NCI-H1092 (cell line): ENCODE results near the gene PIMREG.

ENCODE experiments used
- DNase-seq: peaks from one replicate; lab custom pipeline; 2025; lab: John Stamatoyannopoulos, UW

PIMREG gene

DNA sequence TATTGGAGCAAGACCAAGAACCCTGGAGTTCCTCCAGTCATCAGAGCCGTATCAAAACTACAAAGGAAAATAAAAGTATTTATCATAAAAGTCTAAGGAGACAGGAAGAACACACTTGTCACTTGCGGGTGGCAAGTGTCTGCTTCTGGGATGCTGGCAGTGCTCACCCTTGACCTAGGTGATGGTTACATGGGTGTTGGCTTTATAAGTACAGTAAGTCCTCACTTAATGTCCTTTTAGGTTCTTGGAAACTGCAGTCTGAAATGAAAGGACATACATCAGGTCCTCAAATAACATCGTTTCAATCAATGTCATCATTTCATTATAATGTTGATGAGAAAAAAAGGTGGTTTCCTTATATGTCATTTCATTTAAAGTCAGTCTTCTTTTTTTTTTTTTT lies 6.3 kb upstream of the PIMREG start:
- no peak for DNase-seq

DNA sequence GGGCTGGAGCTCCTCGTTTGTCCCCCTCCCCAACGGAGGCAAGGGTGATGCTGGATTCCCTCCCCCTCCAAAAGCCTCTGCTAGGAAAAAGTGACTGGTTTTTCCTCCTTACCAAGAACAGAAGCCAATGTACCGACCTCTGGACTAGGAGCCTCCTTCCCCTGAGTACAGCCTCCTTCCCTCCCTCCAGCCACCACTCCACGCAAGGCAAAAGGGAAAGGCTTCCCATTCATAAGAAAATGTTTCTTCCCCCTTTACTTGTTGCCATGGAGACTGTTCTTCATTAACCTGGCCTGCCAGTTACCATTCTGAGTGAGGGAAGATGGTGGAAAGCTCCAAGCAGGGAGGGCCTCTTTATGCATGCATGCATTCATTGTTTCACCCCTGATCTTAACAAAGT lies 4.3 kb upstream of the PIMREG start:
- no peak for DNase-seq

- no peak for DNase-seq
Measured at GRCh38 chr17:6442775-6443174, 1.5 kb upstream of the PIMREG start.

GRCh38 chr17:6444571-6445335 lies 498 bp downstream of the PIMREG start:
- no peak for DNase-seq

- DNase-seq, result no peak
Measured at GRCh38 chr17:6446516-6447100, 2.4 kb downstream of the PIMREG start.

DNA sequence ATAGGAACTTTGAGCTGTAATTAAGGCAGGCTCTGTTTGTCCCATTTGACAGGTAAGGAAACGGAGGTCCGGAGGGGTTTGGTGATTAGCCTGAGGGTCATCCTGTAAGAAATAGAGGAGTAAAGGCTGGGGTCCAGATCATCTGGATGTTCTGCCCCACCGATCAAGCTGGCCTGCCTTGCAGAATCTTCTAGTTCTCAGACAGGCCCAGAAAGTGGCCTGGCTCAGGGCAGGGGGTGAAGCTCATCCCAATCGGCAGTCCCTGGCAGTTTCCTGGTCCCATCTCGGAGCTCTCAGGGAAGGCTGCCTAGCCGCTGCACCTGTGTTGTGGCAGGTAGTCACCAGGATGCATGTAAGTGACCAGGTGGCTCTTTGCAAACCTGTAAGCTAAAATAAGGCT lies 4.2 kb downstream of the PIMREG start:
- DNase-seq, result no peak

DNA sequence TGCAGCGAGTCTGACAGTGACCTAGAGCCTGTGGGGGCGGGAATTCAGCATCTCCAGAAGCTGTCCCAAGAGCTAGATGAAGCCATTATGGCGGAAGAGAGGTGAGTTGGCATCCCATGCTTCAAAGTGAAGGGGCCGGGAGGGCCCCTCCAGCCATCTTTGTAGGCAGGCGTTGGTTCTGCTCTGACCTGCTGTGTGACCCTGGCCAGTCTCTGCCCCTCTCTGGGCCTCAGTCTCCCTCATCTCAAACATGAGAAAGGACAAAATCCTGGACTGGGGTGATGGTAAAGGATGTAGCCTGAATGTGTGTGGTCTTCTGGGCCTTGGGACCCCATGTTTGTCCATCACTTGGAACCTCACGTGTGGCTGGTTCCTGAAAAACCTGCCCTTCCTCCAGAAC lies 5.1 kb downstream of the PIMREG start:
- DNase-seq, result no peak

- DNase-seq, result no peak
Measured at GRCh38 chr17:6450926-6451832, 6.9 kb downstream of the PIMREG start.

GRCh38 chr17:6452471-6453266 lies 8.4 kb downstream of the PIMREG start:
- no peak for DNase-seq

DNA sequence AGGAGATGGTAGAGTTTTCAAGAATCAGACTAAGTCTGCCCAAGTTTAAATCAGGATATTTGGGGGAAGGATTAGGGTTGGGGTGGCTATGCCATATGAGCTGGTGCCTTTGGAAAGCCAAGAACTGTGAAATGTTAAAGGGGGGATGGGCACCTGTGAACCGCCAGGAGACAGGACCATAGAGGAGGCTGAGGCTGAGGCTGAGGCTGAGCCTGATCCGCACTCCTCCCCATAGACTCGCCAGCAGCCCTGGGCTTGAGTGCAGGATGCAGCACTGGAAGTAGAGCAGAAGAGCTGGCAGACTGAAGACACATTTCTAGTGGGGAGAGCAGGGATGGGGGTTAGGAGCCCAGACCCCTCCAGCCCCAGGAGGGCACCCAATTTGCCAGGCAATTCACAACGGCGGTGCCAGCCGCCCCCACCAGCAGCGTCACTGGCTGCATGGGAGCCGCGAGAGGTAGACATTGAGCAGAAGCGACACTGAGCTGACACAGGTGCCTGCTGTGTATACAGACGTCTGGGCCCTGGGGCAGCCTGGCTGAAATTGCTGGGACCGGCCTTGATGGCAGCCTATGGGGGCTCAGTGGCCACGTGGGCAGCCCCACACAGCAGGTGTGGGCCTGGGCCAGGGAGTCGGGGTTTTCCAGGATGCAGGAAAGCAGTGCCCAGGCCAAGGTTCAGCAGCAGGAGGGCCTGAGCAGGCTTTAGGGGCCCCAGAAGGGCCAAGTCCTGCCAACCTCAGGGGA lies 9.2 kb downstream of the PIMREG start:
- DNase-seq, result no peak

DNA sequence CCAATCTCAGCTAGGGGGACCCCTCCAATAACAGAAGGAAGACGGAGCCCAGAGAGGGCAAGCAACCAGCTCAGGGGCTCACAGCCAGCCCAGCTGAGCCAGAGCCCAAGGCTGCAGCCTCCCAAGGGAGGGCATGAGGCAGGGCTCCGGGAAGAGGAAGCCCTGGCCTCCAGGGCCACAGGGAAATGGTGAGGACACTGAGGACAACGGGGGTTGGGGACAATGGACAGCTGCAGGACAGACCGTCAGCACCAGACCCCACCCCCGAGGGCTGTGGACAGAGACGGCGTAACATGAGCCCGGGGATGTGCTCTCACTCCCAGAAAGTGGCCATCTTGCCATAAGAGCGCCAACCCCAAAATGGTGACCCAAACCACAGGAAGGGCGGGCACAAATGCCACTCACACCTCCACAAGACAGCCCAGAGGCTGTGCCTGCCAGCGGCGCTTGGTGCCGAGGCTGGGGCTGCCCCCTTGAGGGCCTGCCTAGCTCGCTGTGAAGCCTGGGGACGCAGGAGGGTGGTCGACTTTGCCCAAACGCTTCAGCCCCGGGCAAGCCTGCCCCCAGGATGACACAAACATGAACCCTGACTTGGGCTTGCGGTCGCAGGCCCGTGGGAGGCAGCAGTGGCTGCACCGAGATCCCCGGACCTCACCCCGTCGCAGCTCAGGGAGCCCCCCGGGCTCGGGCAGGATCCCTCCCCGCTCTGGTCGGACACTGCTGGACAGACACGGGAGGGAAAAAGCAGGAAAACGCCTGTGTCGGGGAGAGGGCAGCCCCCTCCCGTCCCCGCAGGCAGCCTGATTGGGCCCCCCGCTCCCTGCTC lies 10.5 kb downstream of the PIMREG start:
- DNase-seq, result no peak

DNA sequence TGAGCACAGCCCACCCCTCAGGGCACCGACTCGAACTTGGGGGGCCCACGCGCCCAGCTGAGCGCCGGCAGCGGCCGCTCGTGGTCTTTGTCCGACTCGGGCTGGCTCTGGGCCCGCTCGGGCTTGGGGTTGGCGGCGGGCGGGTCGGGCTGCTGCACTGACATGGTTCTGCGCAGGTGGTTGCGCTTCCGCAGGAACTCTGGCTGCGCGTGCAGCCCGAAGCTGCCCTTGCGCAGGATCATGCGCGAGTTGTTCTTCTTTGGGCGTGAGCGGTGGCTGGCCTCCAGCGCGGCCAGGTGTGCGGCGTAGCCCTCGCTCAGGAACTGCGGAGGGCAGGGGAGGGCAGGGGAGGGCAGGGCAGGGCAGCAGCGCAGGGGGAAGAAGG lies 11.1 kb downstream of the PIMREG start:
- DNase-seq, result peak; percentile 36

- DNase-seq, result no peak
Measured at GRCh38 chr17:6456321-6456720, 12.1 kb downstream of the PIMREG start.

DNA sequence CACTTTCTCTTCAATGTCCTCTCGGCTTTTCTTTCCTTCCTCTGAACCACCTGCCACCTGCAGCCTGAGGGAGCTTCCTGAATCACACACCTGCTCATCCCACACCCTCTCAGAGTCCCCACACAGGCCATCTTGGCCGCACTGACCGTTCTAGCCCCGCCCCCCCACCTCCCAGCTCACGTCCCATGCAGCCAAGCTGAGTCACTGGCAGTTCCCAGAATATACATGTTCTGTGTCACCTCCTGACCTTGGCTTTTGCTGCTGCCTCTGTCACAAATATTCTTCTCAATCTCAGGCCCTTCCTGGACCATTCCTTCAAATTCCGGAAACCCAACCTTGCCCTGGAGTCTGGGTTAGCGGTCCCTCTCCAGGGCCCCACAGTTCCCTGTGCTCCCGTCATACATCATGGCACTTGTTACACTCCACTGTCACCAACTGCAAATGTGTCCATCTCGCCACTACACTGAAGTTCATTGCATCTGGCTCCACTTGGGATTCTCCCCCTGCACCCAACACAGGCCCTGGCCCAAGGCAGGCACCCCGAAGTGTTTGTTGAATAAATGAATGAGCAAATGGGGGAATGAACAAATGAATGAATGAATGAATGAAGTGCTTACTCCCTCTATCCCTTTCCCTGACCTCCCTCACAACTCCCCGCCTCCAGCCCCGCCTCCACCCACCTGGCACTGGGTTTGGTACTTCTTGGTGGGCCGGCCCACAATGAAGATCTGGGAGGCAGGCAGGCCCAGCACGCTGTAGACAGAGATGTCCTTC lies 12.8 kb downstream of the PIMREG start:
- no peak for DNase-seq

DNA sequence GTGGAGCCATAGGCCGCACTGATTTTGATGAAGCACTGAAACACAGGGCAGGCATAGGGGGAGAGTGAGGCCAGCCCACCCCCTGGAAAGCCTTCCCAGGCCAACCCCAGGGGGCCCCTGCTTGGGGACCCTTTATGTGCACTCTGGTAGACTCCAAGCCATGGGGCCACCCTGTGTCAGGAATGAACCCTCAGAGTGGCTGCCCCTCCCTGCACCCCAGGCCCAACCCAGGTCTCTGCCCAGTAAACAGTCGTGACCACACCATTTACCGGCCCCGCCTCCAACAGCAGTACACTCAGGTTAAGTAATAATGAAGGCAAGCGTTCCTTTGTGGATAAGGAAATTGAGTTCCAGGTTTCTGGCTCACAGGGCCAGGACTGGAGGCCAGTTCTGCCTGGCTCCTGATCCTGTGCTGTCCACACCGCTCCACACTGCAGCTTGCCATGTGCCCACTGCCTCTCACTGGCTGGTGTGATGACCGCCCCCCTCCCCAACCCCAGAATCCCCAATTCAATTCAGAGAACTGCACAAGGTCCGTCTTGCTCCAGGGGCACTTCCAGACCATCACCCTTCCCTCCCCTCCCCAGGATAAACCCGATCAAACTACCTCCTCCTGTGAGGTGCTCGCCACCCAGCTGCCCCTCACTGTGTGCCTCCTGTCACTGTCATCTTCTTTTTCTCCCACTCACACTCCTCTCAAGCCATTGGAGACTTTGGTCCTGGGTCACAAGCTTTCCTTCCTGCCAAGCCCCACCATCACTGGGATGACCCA lies 13.6 kb downstream of the PIMREG start:
- no peak for DNase-seq

GRCh38 chr17:6458460-6458950 lies 14.2 kb downstream of the PIMREG start:
- DNase-seq, result no peak

DNA sequence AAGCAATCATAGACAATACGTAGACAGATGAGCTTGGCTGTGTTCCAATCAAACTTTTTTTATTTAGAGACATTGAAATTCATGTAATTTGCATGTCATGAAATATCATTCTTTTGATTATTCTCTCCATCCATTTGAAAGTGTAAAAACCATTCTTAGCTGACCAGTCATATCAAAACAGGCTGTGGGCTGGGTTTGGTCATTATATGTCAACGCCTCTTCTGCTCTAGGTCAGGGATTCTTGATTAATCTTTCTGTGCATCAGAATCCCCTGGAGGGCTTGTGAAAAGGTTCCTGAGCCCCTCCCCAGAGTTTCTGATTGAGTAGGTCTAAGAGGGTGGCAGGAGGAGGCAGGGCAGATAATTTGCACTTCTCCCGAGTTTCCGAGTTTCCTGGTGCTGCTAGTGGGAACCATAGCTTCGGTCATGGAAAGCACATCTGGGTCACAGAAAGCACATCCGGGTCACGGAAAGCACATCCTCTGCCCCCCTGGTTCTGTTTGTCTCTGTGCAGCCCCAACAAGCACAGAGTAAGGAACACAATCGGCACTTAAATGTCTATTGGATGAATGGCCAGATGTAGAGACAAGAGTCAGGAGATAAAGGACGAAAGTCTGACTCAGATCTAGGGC lies 16.4 kb downstream of the PIMREG start:
- DNase-seq, result no peak

DNA sequence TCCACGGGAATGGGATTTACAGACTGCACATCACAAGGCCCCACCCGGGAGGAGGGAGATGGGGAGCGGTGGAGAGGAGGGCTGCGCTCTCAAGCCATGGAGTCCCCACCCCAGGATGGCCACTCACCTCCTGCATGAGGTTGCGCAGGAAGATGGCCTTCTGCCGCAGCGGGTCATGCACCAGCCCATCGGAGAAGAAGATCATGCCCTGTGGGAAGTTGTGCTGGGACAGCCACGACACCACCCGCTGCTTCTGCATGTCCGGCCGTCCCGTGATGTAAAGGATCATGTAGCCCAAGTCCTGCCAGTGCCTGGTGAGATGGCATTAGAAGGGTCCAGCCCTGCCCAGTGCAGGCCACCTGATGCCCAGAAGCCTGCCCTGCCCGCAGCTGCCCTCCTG lies 17.0 kb downstream of the PIMREG start:
- no peak for DNase-seq
